ENCODE results near the gene KXD1. TPM values are rescaled to one million over a fixed set of nuclear protein-coding genes. Genes with fewer than 3 reads are reported as not detected.
"Not testable (repeated sequence)": the region's sequence is repeated elsewhere in the genome, so short reads cannot be mapped to it uniquely, and the experiment has no call there.

KXD1 gene
- total RNA-seq, 1 donor from 2014 or later: 30.4 TPM

DNA sequence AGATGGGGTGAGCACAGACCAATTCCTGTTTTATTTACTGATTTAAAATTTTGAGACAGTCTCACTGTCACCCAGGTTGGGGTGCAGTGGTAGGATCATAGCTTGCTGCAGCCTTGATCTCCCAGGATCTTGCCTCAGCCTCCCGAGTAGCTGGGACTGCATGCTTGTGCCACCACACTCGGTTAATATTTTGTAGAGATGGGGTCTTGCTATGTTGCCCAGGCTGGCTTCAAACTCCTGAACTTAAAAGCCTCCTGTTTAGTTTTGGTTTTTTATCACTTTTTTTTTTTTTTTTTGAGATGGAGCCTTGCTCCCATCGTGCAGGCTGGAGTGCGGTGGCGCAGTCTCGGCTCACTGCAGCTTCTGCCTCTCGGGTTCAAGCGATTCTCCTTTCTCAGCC, 18.7 kb downstream of the KXD1 start:
- ATAC-seq (no peak), DNase-seq (ENCODE audit: low spot score) (no peak)

DNA sequence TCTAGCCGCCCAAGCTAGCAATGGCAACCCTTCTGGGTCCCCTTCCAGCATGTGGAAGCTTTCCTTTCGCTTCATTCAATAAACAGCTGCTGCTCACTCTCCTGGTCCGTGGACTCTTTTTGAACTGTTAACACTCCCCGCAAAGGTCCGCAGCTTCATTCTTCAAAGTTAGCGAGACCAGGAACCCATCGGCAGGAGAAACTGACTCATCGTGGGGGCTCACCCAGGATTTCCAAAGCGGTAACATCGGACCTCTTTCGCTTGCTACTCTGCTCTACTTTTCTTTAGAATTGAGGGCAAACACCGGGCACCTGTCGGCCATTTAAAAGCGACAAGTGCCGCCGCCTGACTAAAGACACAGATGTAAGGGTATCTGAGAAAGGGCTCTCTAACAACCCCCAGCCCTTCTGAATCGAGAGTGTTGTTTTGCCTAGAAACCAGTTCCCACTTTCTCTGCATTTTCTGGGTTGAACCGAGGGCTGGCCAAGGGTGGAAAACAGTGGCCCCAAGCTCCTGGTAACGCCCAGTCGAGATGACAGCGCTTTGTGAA, 19.8 kb downstream of the KXD1 start:
- no peak for DNase-seq (ENCODE audit: low spot score)

DNA sequence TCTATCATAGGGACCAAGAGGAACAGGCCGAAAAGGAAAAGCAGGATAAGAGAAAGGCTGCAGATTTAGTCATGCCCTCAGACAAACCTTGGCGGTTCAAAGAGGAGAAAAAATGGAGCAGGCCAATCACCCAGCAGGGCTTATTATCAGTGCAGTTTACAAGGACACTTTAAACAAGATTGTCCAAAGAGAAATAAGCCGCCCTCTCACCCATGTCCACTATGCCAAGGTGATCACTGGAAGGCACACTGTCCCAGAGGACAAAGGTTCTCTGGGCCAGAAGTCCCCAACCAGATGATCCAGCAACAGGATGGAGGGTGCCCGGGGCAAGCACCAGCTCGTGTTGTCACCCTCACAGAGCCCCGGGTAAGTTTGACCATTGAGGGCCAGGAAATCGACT, 22.6 kb downstream of the KXD1 start:
- DNase-seq (ENCODE audit: low spot score): peak; percentile 70
- ATAC-seq: peak; percentile 86

More for the DNA sequence above, 19.8 kb downstream of the KXD1 start:
- ATAC-seq: no peak

DNA sequence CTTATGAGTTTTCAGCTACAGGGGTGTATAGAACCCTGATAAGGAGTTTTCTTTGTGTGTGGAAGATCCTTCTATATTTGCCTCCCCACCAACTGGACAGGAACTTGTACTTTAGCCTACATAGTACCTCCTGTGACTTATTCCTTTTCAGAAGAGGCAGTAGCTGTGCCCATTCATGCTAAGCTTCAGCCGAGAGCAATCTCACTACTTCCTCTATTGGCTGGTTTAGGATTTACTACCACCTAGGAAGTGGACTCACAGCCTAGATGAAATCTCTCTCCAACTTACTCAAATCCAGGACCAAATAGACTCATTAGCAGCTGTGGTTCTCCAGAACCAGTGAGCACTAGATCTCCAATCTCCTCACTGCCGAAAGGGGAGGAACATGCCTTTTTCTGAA, 28.6 kb downstream of the KXD1 start:
- ATAC-seq (no peak), DNase-seq (ENCODE audit: low spot score) (no peak)

DNA sequence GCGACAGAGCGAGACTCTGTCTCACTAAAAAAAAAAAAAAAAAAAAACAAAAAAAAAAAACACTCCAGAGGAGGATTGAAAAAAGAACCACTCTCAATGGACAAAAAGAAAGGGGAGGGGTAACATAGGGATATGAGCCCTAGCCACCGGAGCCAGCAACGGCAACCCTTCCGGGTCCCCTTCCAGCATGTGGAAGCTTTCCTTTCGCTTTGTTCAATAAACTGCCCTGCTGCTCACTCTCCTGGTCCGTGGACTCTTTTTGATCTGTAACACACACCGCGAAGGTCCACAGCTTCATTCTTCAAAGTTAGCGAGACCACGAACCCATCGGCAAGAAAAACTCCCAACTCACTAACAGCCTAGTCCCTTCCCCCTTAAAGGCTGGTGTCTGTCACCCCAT, 29.9 kb downstream of the KXD1 start:
- ATAC-seq (no peak), DNase-seq (ENCODE audit: low spot score) (no peak)

DNA sequence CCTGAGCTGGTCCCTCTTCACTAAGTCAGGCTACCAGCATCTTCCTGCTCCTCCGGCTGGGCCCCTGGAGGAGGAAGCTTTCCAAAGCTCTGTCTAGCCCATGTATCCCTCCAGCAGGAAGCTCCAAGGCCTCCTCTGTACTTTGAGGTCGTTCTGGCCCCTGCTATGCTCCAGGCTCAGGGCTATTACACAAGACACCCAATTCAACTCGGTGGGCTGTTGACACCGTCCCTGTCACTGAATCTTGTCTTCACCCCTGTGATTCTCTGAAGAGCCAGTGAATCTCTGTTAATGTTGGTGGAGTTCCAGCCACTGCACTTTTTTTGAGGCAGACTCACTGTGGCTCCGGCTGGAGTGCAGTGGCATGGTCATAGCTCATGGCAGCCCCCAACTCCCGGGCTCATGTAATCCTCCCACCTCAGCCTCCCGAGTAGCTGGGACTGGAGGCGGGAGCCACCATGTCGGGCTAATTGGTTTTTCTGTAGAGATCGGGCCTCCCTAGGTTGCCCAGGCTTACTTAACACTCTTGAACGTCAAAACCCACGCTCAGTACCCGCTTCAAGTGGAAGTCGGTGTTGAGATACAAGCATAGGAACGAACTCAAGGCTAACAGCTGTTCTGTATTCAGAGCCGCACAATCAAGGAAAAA, 30.4 kb downstream of the KXD1 start:
- no peak for DNase-seq (ENCODE audit: low spot score)
- no peak for ATAC-seq

DNA sequence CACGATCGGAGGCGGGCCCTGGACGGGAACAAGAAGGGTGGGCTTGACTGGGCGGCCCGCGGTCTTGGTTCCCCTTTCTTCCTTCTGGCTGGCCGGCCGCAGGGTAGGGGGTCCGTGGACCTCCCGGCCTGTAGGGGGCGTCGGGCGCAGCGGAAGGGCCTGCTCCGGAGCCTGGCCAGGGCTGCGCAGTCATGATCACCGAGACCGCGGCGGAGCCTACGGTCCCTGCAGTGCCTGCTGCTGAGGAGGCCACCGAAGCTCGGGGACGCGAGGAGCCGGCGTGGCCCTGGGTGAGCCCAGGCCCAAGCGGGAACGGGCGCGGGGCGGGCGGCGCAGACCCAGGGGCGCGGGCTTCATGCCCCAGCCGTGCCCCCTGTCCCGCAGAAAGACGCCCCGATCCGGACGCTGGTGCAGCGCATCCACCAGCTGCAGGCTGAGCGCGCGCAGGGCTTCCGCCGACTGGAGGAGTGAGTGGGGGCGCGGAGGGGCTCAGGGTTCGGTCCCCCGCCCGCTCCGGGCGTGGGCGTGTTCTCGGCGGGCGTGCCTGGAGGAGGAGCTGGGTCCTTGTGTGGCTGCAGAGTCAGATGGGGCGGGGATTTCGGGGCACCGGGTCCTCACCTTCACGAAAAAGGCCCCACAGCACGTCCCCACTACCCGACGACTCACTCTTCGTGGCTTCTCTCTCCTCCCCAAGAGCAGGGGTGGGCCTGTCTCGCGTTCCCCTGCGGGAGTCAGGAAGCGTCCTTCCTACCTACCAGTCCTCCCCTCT, 31.1 kb downstream of the KXD1 start, which contains the start of gene REX1BD:
Gene REX1BD (plus strand): TSS at position 188 of the 769 bp plus-strand sequence. CDS start 4 bp downstream, at position 192.
- peak; percentile 89 for ATAC-seq
- peak; percentile 78 for DNase-seq (ENCODE audit: low spot score)

DNA sequence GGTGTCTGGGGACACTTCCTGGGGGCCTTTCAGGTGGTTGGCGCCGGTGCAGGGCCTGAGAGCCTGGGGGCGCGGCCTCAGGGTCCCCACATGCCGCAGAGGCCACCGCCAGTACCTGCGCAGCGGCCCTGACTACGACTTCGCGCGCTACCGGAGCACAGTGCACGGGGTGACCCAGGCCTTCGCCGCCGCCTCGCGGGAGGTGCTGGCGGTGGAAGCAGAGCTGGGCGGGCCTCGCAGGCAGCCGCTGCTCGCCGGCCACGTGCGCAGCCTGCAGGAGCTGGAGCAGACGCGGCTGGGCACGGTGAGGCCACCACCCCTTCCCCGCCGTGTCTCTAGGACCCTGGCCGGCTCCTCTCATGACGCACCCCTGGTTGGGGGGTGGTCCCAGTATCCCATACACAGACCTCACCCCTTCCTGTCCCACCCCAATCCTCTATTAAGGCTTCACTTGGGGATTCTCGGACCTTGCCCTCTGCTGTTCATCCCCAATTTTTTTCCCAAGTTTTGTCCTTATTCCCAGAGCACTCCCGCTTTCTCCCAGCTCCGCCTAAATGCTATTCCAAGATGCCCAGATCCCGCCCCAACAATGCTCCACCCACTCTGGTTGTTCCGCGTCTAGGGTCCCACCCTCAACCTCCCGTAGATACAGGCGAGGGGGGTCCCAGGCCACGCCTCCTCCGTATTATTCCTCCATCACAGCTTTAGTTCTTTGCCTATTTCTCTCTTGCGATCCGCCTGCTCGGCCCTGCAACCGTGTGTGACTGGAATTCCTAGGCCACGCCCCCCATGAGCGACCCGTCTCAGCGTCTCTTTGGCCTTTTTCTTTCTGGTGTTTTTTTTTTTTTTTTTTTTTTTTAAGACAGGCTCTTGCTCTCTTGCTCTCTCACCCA, 32.0 kb downstream of the KXD1 start:
- peak; percentile 76 for DNase-seq (ENCODE audit: low spot score)
- ATAC-seq: peak; percentile 80

DNA sequence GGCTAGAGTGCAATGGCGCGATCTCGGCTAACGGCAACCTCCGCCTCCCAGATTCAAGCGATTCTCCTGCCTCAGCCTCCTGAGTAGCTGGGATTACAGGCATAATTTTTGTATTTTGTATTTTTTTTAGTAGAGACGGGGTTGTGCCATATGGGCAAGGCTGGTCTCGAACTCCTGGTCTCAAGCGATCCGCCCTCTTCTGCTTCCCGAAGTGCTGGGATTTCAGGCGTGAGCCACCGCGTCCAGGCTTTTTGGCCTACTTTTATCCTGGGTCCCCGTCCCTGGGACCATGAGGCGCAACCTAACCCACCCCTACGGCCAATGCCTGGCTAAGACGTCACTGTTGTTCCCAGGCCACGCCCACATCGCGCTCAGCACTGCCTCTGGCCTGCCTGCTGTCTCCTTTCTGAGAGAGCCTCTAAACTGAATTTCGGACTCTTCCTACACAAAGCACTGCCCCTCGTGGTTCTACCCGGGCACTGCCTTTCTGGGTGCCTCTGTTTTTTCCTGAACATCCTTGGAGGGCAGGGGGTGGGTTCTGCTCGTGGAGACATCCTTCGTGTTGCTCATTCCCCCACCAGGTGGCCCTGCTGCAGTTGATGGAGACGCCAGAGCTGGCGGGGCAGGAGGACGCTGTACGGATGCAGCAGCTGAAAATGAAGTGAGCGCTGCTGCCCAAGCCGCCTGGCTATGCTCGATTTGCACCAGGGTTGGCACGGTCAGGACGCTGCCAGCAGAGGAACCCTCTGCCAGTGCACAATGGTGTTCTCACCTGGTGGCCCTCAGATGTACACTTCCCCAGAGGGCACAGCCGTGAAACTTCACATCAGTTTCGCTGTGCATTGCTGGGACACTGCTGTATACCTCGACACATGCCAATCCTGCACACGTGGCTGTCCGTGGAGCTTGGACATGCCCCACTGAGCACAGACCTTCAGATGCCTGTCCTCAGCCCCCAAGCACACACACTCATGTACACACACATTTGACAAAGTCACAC, 32.9 kb downstream of the KXD1 start:
- ATAC-seq (no peak), DNase-seq (ENCODE audit: low spot score) (no peak)

DNA sequence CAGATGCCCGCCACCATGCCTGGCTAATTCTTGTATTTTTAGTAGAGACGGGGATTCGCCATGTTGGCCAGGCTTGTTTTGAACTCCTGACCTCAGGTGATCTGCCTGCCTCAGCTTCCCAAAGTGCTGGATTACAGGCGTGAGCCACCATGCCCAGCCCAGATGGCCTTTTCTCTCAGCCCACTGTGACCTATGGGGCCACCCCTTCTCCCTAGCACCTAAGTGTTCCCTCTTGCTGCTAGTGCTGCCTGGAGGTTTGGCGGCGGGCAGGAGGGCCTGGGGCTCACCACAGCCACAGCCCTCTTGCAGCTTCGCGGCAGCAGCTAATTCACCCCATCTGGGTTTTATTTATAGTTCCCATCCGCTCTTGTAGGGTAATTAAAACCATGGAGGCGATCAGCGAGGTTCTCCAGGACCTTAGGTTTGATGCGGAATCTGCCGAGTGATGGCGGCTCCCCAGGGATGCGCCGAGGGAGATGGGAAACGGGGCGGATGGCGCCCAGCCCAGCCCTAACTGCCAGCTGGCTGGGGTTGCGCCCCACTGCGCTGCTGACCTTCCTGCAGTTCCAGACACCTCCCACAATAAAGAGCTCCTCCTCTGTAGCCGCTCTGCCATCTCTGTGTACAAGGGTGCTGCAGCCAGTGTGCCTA, 34.2 kb downstream of the KXD1 start:
- DNase-seq (ENCODE audit: low spot score) (no peak), ATAC-seq (no peak)

DNA sequence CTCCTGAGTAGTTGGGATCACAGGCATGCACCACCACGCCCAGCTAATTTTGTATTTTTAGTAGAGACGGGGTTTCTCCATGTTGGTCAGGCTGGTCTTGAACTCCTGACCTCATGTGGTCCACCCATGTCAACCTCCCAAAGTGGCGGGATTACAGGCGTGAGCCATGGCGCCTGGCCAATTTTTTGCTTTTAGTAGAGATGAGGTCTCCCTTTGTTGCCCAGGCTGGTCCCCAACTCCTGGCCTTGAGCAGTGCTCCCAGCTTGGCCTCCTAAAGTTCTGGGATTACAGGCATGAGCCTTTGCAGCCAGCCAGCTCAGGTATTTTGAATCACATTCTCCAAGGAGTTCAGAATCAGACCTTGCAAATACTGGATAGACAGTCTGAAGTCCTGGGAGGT, 35.1 kb downstream of the KXD1 start:
- DNase-seq (ENCODE audit: low spot score); ATAC-seq: not testable (repeated sequence)

DNA sequence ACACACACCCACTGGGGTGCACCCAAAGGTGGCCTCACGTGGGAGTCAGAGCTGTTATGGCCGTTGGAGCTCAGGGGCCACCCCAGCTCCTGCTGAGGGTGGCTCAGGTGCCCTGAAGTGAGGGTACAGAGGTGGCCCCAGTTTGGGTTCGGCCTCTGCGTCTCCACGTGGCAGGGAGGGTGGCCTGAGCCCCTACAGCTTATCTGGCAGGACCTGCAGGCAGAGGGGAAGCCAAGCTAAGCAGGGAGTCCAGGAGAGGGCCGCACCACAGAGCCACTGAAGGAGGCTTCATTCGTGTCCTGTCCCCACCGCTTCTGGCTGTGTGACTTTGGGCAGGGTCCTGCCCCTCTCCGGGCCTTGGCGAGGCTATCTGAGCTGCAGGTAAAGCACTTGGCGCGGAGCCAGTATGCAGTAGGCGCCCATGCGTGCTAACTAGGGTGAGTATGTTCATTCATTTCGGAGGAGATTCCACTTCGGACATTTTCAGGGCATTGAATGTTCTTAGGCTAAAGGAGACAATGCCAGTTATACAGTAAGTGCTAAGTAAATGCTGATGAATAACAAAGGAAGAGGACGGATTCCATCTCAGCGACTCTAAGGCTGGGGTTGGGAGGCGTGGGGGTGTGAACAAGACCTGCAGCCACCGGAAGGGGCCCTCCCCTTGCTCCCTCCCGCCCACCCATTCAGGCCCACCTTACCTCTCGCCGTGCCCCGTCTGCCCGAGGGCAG, 35.9 kb downstream of the KXD1 start:
- ATAC-seq (no peak), DNase-seq (ENCODE audit: low spot score) (no peak)

DNA sequence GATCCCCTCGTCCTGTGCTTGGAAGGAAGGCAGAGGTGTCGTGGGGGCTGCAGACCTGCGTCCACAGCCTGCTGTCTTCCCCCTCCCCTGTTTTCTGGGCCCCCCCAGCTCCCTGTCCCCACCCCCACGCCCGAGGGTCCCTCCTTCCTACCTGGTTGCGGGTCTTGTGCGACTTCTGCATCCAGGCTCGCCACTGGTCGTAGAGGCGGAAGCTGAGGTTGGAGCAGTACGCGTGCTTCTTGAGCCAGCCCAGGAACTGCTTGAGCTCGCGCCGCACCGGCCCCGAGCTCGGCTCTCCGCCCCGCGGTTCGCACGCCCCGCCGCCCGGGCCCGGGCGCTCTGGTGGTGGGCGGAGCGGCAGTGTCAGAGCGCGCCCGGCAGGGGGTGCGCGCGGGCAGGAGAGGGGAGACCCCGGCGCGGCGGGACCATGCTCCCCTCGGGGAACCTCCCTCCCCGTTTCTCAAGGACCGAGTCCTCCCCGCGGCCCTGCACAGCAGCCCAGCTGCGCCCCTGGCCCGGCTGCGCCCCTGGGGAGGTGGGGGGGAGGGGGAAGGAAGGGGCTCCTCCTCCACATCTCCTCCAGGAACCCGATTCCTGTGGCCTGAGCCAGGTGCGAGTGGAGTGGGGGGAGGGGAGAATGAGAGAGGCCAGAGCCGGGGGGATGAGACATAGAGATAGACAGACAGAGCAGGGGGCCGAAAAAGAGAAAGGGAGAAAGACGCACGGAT, 36.6 kb downstream of the KXD1 start:
- ATAC-seq (peak; percentile 76), DNase-seq (ENCODE audit: low spot score) (no peak)

DNA sequence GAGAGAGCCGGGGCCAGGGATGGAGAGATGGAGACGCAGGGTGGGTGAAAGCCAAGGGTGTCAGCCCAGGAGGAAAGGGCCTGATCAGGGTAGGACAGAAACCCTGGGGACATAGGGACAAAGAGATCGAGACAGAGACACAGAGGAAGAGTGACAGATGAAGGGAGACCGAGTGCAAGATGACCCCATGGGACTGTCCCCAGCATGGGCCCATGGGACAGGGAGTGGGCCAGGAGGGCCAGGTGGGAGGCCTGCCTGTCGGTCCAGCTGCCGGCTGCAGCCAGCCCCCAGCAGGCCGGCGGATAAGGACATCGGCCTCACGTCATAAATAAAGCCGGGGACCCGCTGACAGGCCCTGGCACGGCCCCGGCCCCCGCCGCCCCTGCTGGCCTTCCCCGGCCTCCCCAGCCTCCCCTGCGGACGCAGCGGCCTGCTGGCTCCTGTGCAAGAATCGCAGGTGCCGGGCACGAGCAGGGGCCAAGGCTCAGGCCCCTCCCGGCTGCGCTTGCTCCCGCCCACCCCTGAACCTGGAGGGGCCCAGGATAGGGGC, 37.2 kb downstream of the KXD1 start:
- DNase-seq (ENCODE audit: low spot score) (no peak), ATAC-seq (no peak)

DNA sequence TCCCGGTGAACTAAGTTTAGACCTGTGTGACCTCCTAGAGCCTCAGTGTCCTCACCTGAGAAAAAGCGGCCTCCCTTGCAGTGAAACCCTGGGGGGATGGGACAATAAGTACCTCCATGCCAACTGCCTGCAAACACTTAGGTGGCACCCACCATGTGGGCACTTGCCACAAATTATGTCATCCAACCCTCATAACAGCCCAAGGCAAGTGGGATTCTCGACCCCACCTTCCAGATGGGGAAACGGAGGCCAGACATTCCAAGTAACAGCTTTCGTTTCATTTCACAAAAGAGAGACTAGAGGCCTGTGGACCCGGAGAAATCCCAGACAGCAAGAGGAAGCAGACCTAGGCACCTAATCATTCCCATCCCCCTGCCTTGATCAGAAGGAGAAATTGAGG, 37.8 kb downstream of the KXD1 start:
- ATAC-seq: no peak
- no peak for DNase-seq (ENCODE audit: low spot score)

DNA sequence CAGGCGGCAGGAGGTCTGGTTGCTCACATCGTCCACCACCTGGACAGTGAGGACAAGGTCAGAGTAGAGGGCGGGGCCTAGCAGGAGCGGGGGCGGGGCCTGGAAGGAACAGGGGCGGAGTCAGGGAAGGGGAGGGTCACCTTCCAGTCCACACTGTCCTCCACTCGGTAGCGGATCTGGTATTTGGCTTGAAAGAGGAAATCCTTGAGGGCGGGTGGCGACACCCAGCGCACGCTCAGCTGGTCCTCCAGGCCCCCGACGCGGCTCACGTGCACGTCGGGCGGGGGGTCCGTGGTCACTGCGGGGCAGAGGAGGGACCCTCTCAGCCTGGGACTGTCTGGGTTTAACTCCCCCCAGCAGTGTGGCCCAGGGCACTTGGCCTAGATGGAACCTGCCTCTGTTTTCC, 39.1 kb downstream of the KXD1 start:
- peak; percentile 86 for ATAC-seq
- peak; percentile 73 for DNase-seq (ENCODE audit: low spot score)

DNA sequence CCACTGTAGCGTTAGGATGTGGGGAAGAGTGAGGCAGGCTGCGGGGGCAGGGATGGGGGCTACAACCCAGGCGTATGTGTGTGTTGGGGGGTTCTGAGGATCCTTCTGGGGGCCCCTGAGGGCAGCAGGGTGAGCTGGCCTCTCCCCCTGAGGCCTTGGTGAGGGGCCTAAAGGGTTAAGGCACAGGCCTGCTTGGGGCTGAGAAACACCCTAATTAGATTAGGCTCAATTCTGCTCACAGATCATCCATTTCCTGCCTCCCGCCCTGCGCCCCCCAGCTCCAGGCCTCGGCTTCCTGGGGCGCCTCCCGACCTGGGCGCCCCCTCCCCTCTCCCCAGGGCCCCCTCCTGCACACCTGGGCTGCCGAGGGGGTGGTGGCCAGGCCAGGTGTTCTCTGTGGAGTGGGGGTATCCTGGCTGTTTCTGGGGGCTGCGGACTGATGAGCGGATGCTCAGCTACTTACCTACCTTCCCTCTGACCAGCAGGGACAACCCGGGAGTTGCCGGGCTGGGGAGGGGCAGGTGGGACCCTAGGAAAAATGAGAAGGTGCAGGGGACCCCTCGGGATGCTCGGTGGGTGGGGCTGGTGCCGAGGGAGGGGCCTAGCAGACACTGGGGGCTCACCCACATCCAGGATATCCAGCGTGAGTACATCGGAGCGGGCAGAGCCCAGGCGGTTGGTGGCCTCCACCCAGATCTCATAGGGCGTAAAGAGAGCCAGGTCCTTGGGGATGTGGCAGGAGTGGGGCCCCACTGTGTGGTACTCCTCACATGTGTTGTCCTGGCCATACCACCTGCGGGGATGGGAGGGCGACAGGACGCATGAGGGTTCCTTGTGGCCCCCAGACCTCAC, 40.4 kb downstream of the KXD1 start:
- DNase-seq (ENCODE audit: low spot score): no peak

More for the DNA sequence above, 40.4 kb downstream of the KXD1 start:
- no peak for ATAC-seq

All from left lobe of liver (tissue), 2 donors.